Colonic mucosa (tissue), 4 donors: ENCODE data around the gene HOXB7. TPM values are rescaled to one million over a fixed set of nuclear protein-coding genes. Genes with fewer than 3 reads are reported as not detected.

ENCODE experiments used
- DNase-seq: peaks from one replicate; pipeline ENCODE4 v3.0.0-alpha.2; 2020
- H3K27ac ChIP-seq: fragments of 200-600 bp; one replicate; pipeline ENCODE4 v1.8.0; 2021
- H3K27me3 ChIP-seq: fragments of 200-600 bp; one replicate; pipeline ENCODE4 v1.8.0; 2021
- H3K36me3 ChIP-seq: fragments of 200-600 bp; one replicate; pipeline ENCODE4 v1.8.0; 2021
- H3K4me1 ChIP-seq: fragments of 200-600 bp; one replicate; pipeline ENCODE4 v1.8.0; 2021; ENCODE audit warnings: mild to moderate bottlenecking
- H3K4me3 ChIP-seq: fragments of 200-600 bp; one replicate; pipeline ENCODE4 v1.8.0; 2021
- H3K9ac ChIP-seq, 2 donors: one replicate each; pipeline ENCODE4 v1.7.0; 2013; ENCODE audit warnings: control low read depth in 2 of 2, low read depth in 2 of 2, low read length in 2 of 2
- H3K9me3 ChIP-seq: fragments of 200-600 bp; one replicate; pipeline ENCODE4 v1.8.0; 2021
- CTCF ChIP-seq: fragments of 200-600 bp; IDR thresholded peaks from one replicate; pipeline ENCODE4 v1.8.0; 2022; ENCODE audit warnings: antibody characterized with exemption, mild to moderate bottlenecking
- intact Hi-C: fragments of 100-400 bp; cut with DNase I; formaldehyde crosslinking; loops from one replicate; pipeline ENCODE4 v1.14.1; 2022
- total RNA-seq, 2 donors: library from RNA; stranded (reverse); fragmentation: NEBNext Ultra II Directional in 1 of 2; extraction: Animal tissue kit (Norgen Biotek cat#: 25700) in 1 of 2; gene quantifications; one replicate each; pipeline ENCODE4 v1.2.1, GENCODE V29; 2021
- donor health status: healthy.
- donor health status: DM: no; HTN: no; CAD: no.
- donor health status: DM: no; HTN: no; CAD: no.

Gene HOXB7
- total RNA-seq, 2 donors from 2014 or later = 25.9 to 31.4 TPM

- Histone ChIP-seq H3K4me1 (peaks cover 21% of the 10 kb centered on the region), H3K9me3 (no peaks in the 10 kb centered on the region), H3K27me3 (no peaks in the 10 kb centered on the region), H3K36me3 (no peaks in the 10 kb centered on the region), H3K27ac (no peak overlapping the region), H3K9ac (peak overlapping the region in 1 of 2 donors; percentile 48), H3K4me3 (no peak overlapping the region)
- intact Hi-C loops = no loop called here
- DNase-seq = no peak
- no peak for TF ChIP-seq CTCF
Observed at GRCh38 chr17:48565022-48565554, 45.7 kb downstream of the HOXB7 start.

- no peak for TF ChIP-seq CTCF
- Histone ChIP-seq H3K27ac (peak overlapping the region; percentile 13), H3K27me3 (no peaks in the 10 kb centered on the region), H3K36me3 (no peaks in the 10 kb centered on the region), H3K4me1 (peaks cover 21% of the 10 kb centered on the region), H3K9me3 (no peaks in the 10 kb centered on the region), H3K4me3 (peak overlapping the region; percentile 14), H3K9ac (peak overlapping the region; percentile 48 to 61)
- no peak for DNase-seq
- intact Hi-C loops = no loop called here
Observed at GRCh38 chr17:48564188-48565021, 46.4 kb downstream of the HOXB7 start.

GRCh38 chr17:48563867-48564187, 47.0 kb downstream of the HOXB7 start:
- Histone ChIP-seq H3K36me3 (no peaks in the 10 kb centered on the region), H3K27me3 (no peaks in the 10 kb centered on the region), H3K4me3 (peak overlapping the region; percentile 14), H3K27ac (peak overlapping the region; percentile 13), H3K9me3 (no peaks in the 10 kb centered on the region), H3K4me1 (peaks cover 21% of the 10 kb centered on the region), H3K9ac (peak overlapping the region in 1 of 2 donors; percentile 61)
- no peak for DNase-seq
- no peak for TF ChIP-seq CTCF
- intact Hi-C loops = no loop called here

DNA sequence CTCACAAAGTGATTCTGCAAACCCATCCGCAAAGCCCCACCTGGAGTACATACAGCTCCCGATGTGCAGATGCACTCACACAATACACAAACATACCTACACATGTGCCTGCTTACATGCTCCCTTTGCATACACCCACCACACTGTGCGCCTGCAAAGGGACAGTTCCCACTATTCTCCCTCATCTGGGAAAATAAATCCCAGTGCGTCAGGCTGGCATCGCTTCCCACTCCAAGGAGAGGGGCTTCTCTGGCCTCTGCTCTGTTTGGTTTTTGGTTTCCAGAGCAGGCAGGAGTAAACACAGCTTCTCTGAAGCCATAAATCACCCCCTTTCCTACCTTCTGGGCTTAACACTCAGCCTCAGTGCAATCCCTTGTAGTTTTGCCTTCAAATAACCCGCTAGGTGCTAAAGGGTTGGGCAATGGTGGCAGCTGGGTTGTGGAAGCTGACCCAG, 47.4 kb downstream of the HOXB7 start:
- H3K36me3 ChIP-seq = no peaks in the 10 kb centered on the region
- peaks cover 19% of the 10 kb centered on the region for H3K4me1 ChIP-seq
- no peak overlapping the region for H3K9ac ChIP-seq
- H3K27me3 ChIP-seq = no peaks in the 10 kb centered on the region
- H3K27ac ChIP-seq = peak overlapping the region; percentile 13
- intact Hi-C loops = no loop called here
- H3K4me3 ChIP-seq = no peak overlapping the region
- no peaks in the 10 kb centered on the region for H3K9me3 ChIP-seq
- DNase-seq = no peak
- TF ChIP-seq CTCF = no peak

DNA sequence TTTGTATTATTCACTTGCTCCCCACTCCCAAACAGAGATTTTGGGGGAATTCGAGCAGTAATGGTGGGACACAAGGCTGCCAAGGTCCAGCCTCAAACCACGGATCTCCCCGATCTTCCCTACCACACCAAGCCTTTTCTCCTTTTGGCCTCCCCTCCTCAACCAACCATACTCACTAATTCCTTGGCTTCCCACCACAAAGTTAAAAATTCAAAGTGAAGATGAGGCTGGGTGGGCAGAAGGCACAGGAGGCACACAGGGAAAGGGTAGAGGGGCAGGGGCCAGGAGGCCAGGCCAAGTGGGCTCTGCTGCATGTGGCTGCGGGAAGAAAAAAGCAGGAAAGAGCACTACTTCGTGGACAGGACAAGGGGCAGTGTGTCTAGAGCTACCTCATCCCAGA, 47.9 kb downstream of the HOXB7 start:
- H3K27me3 ChIP-seq = no peaks in the 10 kb centered on the region
- no peaks in the 10 kb centered on the region for H3K9me3 ChIP-seq
- intact Hi-C loops = no loop called here
- no peak overlapping the region for H3K27ac ChIP-seq
- H3K4me1 ChIP-seq = peaks cover 15% of the 10 kb centered on the region
- no peak overlapping the region for H3K4me3 ChIP-seq
- no peak for DNase-seq
- TF ChIP-seq CTCF = no peak
- no peaks in the 10 kb centered on the region for H3K36me3 ChIP-seq
- H3K9ac ChIP-seq = no peak overlapping the region
